ENCODE measurements around the gene NOTCH2NLA.
"Not testable (repeated sequence)": the region's sequence is repeated elsewhere in the genome, so short reads cannot be mapped to it uniquely, and the experiment has no call there.

DNA sequence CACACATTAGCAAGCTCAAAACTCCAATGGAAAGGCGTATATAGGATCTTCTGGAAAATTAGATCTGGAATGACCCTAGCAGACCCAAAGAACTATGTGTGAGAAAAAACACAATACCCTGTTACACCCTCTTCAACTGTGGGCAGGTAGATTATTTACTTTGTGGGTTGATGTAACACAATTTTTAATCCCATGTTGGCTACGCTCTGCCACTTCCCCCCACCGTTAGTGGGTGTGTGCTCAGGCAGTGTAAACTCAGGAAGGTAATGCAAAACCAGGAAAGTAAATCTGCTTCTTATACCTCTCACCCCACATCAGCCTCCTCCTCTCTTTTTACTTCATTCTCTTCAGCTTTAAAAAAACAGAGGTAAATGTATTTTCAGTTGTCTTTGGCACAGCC, 45.3 kb upstream of the NOTCH2NLA start:
- TF ChIP-seq, protein P1, sequence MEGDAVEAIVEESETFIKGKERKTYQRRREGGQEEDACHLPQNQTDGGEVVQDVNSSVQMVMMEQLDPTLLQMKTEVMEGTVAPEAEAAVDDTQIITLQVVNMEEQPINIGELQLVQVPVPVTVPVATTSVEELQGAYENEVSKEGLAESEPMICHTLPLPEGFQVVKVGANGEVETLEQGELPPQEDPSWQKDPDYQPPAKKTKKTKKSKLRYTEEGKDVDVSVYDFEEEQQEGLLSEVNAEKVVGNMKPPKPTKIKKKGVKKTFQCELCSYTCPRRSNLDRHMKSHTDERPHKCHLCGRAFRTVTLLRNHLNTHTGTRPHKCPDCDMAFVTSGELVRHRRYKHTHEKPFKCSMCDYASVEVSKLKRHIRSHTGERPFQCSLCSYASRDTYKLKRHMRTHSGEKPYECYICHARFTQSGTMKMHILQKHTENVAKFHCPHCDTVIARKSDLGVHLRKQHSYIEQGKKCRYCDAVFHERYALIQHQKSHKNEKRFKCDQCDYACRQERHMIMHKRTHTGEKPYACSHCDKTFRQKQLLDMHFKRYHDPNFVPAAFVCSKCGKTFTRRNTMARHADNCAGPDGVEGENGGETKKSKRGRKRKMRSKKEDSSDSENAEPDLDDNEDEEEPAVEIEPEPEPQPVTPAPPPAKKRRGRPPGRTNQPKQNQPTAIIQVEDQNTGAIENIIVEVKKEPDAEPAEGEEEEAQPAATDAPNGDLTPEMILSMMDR (conservative IDR thresholded peaks at IDR 0.05 in 1 of 2, IDR thresholded peaks at IDR 0.05 in 1 of 2; ENCODE audit: low read depth in 1 of 2, low read length in 2 of 2) = not testable (repeated sequence)
- TF ChIP-seq EZH2 (IDR thresholded peaks at IDR 0.05; ENCODE audit: low read length, missing control alignments) = not testable (repeated sequence)

All from fibroblast of lung (primary cell).